ENCODE results near the gene APPL2. TPM values are rescaled to one million over a fixed set of nuclear protein-coding genes. Genes with fewer than 3 reads are reported as not detected.

Gene APPL2
- total RNA-seq, 4 donors from 2014 or later, result 28.6 to 30.6 (median 30.3) TPM

GRCh38 chr12:105220929-105221290, 15.1 kb downstream of the APPL2 start:
- H3K4me1 ChIP-seq, result no peaks in the 10 kb centered on the region
- intact Hi-C loops (cut with DNase I), result no loop called here
- no peak overlapping the region for H3K27ac ChIP-seq
- no peaks in the 10 kb centered on the region for H3K9me3 ChIP-seq
- WGBS, 2 donors, result 95 to 97% methylated on average over 3 of the region's 3 CpGs
- no peak for TF ChIP-seq POLR2A (IDR thresholded peaks at IDR 0.05)
- TF ChIP-seq, protein P1, sequence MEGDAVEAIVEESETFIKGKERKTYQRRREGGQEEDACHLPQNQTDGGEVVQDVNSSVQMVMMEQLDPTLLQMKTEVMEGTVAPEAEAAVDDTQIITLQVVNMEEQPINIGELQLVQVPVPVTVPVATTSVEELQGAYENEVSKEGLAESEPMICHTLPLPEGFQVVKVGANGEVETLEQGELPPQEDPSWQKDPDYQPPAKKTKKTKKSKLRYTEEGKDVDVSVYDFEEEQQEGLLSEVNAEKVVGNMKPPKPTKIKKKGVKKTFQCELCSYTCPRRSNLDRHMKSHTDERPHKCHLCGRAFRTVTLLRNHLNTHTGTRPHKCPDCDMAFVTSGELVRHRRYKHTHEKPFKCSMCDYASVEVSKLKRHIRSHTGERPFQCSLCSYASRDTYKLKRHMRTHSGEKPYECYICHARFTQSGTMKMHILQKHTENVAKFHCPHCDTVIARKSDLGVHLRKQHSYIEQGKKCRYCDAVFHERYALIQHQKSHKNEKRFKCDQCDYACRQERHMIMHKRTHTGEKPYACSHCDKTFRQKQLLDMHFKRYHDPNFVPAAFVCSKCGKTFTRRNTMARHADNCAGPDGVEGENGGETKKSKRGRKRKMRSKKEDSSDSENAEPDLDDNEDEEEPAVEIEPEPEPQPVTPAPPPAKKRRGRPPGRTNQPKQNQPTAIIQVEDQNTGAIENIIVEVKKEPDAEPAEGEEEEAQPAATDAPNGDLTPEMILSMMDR (IDR thresholded peaks at IDR 0.05), result no peak
- peaks cover 6 to 10% of the 10 kb centered on the region in 2 donors for H3K36me3 ChIP-seq
- no peak for DNase-seq
- H3K27me3 ChIP-seq, result no peaks in the 10 kb centered on the region
- no peak overlapping the region for H3K4me3 ChIP-seq (replicated peaks in 1 of 3)

DNA sequence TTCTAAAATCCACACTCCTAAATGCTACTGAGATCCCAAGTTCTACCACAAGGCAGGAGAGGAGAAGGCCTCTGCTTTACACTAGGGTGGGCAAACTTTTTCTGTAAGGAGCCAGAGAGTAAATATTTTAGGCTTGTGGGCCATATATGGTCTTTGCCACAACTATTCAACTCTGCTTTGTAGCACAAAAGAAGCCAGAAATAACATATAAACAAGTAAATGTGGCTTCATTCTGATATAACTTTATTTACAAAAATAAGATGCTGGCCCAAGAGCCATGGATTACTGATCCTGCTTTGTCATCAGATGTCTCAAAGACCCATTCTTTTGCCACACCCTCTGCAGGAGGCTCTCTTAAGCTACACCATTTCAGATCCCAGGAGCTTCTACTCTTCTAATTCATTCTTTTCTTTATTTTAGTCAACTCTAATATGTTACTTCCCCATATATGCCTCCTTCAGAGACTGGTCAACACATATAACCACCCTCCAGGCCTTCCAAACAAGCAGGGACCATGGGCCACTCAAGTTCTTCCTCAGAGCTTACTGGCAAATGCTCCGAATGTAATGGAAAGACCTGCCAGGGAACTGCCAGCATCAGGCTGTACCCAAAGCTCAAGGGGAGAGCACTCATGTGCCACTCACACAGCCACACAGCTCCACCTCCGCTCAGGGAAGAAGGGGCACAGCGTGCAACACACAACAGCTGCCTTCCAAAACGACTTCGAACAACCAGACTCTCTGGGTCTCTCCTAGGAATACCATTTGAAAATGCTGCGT, 15.6 kb downstream of the APPL2 start:
- Histone ChIP-seq H3K27me3 (no peaks in the 10 kb centered on the region), H3K9me3 (no peaks in the 10 kb centered on the region), H3K36me3 (peaks cover 6 to 7% of the 10 kb centered on the region in 2 donors), H3K27ac (no peak overlapping the region), H3K4me3 (replicated peaks in 1 of 3) (no peak overlapping the region), H3K4me1 (no peaks in the 10 kb centered on the region)
- intact Hi-C loops (cut with DNase I), result no loop called here
- 92 to 93% methylated on average over 6 of the region's 6 CpGs for WGBS, 2 donors
- TF ChIP-seq POLR2A (IDR thresholded peaks at IDR 0.05), result no peak
- TF ChIP-seq, protein P1 (IDR thresholded peaks at IDR 0.05), result no peak
- DNase-seq, result no peak

DNA sequence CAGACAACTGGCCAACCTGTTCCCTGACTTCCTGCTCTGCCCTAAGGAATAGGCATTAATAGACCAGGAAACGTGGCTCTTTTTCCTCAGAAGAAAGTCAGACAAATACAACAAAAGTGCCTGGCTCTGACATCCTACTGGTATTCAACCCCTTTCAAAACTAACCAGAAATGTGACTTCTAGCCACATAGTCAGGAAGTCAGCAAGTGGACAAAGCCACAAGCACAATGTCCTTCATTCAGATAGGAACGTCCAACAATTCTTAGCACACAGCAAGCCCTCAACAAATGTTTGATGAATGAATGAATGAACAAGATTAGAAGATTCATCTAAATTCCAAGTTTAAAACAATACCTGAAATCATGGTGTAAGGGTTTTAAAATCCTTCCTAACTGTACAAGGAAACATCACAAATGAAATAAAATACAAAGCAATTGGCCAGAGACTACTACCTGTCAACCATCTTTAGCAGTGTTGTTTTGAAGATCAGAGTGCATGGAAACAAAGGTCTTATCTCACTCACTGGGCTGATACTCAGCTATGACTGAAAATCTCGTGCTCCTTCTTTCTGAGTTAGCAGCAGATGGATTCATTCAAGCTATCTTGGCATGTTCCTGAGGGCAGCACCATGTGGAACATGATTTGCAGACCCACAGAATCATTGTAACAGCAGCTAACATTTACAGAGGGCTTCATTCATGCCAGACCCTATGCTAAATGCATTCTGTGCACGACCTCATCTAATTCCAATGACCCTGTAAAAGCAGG, 16.5 kb downstream of the APPL2 start:
- Histone ChIP-seq H3K9me3 (no peaks in the 10 kb centered on the region), H3K4me3 (replicated peaks in 1 of 3) (no peak overlapping the region), H3K4me1 (no peaks in the 10 kb centered on the region), H3K27ac (no peak overlapping the region), H3K27me3 (no peaks in the 10 kb centered on the region), H3K36me3 (peaks cover 6 to 7% of the 10 kb centered on the region in 2 donors)
- no peak for TF ChIP-seq POLR2A (IDR thresholded peaks at IDR 0.05)
- TF ChIP-seq, protein P1 (IDR thresholded peaks at IDR 0.05), result no peak
- 81 to 84% methylated on average over 4 of the region's 4 CpGs for WGBS, 2 donors
- intact Hi-C loops (cut with DNase I), result no loop called here
- no peak for DNase-seq

DNA sequence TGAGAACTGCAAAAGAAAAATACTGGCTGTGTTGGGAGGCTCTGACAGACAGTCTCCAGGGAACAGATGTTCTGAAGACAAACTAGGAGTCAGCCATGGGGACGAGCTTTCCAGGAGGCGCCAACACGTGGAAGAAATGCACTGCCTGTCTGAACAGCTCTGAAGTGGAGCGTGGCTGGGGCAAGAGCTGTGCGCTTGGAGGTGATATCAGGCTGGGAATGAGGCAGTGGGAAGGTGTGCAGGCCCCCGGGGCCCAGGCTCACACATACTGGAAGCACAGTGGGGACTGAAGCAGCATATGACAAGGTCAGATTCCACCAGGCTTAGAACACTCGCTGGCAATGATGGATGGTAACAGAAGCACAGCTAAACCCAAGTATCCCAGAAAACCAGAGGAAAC, 17.5 kb downstream of the APPL2 start:
- 75 to 76% methylated on average over 7 of the region's 7 CpGs for WGBS, 2 donors
- Histone ChIP-seq H3K9me3 (no peaks in the 10 kb centered on the region), H3K4me1 (no peaks in the 10 kb centered on the region), H3K27ac (no peak overlapping the region), H3K36me3 (peaks cover 6 to 7% of the 10 kb centered on the region in 2 donors), H3K27me3 (no peaks in the 10 kb centered on the region), H3K4me3 (replicated peaks in 1 of 3) (no peak overlapping the region)
- TF ChIP-seq, protein P1 (IDR thresholded peaks at IDR 0.05), result no peak
- no peak for TF ChIP-seq POLR2A (IDR thresholded peaks at IDR 0.05)
- DNase-seq, result no peak
- intact Hi-C loops (cut with DNase I), result no loop called here

Data from thyroid gland (tissue), 4 donors.